Fibroblast of lung (primary cell): ENCODE results near the gene MAML3.

Experiments used
- EZH2 ChIP-seq: IDR thresholded peaks from 2 replicates; pipeline ENCODE4 v1.5.1; 2012; ENCODE audit warnings: low read length, control low read depth, mild to moderate bottlenecking; ENCODE audit errors: missing control alignments
- TF ChIP-seq, protein P1 (sequence below), 2 donors: IDR thresholded peaks in 1 of 2; conservative IDR thresholded peaks in 1 of 2; 1 replicate in 1 of 2; 2 replicates in 1 of 2; pipeline ENCODE4 v1.5.1; 2011 to 2012; ENCODE audit warnings: low read length in 2 of 2, control low read depth in 1 of 2, inconsistent platforms in 1 of 2, low read depth in 1 of 2, mild to moderate bottlenecking in 1 of 2

- TF ChIP-seq, protein P1, sequence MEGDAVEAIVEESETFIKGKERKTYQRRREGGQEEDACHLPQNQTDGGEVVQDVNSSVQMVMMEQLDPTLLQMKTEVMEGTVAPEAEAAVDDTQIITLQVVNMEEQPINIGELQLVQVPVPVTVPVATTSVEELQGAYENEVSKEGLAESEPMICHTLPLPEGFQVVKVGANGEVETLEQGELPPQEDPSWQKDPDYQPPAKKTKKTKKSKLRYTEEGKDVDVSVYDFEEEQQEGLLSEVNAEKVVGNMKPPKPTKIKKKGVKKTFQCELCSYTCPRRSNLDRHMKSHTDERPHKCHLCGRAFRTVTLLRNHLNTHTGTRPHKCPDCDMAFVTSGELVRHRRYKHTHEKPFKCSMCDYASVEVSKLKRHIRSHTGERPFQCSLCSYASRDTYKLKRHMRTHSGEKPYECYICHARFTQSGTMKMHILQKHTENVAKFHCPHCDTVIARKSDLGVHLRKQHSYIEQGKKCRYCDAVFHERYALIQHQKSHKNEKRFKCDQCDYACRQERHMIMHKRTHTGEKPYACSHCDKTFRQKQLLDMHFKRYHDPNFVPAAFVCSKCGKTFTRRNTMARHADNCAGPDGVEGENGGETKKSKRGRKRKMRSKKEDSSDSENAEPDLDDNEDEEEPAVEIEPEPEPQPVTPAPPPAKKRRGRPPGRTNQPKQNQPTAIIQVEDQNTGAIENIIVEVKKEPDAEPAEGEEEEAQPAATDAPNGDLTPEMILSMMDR (conservative IDR thresholded peaks at IDR 0.05 in 1 of 2, IDR thresholded peaks at IDR 0.05 in 1 of 2; ENCODE audit: low read depth in 1 of 2, low read length in 2 of 2), result no peak
- TF ChIP-seq EZH2, result no peak
Measured at GRCh38 chr4:140031706-140032105, 122.3 kb downstream of the MAML3 start.
